NCI-H345 treated with DMSO at 0.1 percent for 48 hours (cell line): ENCODE data around the gene SHB.

ENCODE experiments used
- DNase-seq: peaks from one replicate; lab custom pipeline; 2025; ENCODE audit not compliant: unreplicated experiment; lab: John Stamatoyannopoulos, UW

Gene SHB

GRCh38 chr9:37994639-37995347 is 74.2 kb downstream of the SHB start:
- peak; percentile 42 for DNase-seq

GRCh38 chr9:37992924-37993349 is 76.1 kb downstream of the SHB start:
- no peak for DNase-seq

GRCh38 chr9:37990404-37991015 is 78.5 kb downstream of the SHB start:
- DNase-seq = no peak

GRCh38 chr9:37989701-37990100 is 79.3 kb downstream of the SHB start:
- DNase-seq = no peak

- DNase-seq = no peak
These were observed 80.4 kb downstream of the SHB start for GRCh38 chr9:37988602-37989001.

GRCh38 chr9:37988041-37988440 is 81.0 kb downstream of the SHB start:
- no peak for DNase-seq

GRCh38 chr9:37987467-37987981 is 81.5 kb downstream of the SHB start:
- no peak for DNase-seq

- no peak for DNase-seq
These were observed 82.2 kb downstream of the SHB start for GRCh38 chr9:37986771-37987258.

GRCh38 chr9:37986001-37986400 is 83.0 kb downstream of the SHB start:
- no peak for DNase-seq

GRCh38 chr9:37984672-37985611 is 84.1 kb downstream of the SHB start:
- peak; percentile 50 for DNase-seq

- no peak for DNase-seq
These were observed 84.8 kb downstream of the SHB start for GRCh38 chr9:37984278-37984671.

- no peak for DNase-seq
These were observed 85.5 kb downstream of the SHB start for GRCh38 chr9:37983381-37984067.

GRCh38 chr9:37979844-37980243 is 89.2 kb downstream of the SHB start:
- no peak for DNase-seq

- no peak for DNase-seq
These were observed 90.0 kb downstream of the SHB start for GRCh38 chr9:37978983-37979382.

GRCh38 chr9:37978481-37978864 is 90.6 kb downstream of the SHB start:
- DNase-seq = no peak

GRCh38 chr9:37977851-37978480 is 91.1 kb downstream of the SHB start:
- no peak for DNase-seq

GRCh38 chr9:37976714-37977477 is 92.1 kb downstream of the SHB start:
- DNase-seq = no peak

- DNase-seq = no peak
These were observed 93.4 kb downstream of the SHB start for GRCh38 chr9:37975639-37976038.

- no peak for DNase-seq
These were observed 94.4 kb downstream of the SHB start for GRCh38 chr9:37974506-37975173.
